K562 (cell line): ENCODE results near the gene SPHK2. TPM values are rescaled to one million over a fixed set of nuclear protein-coding genes. Genes with fewer than 3 reads are reported as not detected.

Source experiments
- BHLHE40 ChIP-seq: IDR thresholded peaks from 2 replicates; pipeline ENCODE4 v1.6.1; 2011; ENCODE audit warnings: low read length, improper control_type of control experiment
- CBX2 ChIP-seq: fragments of 200-600 bp; sonication (generic); IDR thresholded peaks from one replicate; pipeline ENCODE4 v1.6.1; 2012; ENCODE audit warnings: mild to moderate bottlenecking, low read length, inconsistent platforms; ENCODE audit not compliant: insufficient read depth, poor library complexity, severe bottlenecking
- CEBPG ChIP-seq, 3 experiments: fragments of 200-800 bp in 1 of 3; sonication (Bioruptor generic) in 1 of 3; sonication (generic) in 1 of 3; formaldehyde crosslinking in 1 of 3; IDR thresholded peaks in 2 of 3; conservative IDR thresholded peaks in 1 of 3; 2 replicates each; pipeline versions ENCODE4 v1.6.1 to v1.8.0; 2016 to 2022; ENCODE audit warnings: missing compliant biosample characterization in 2 of 3, missing genetic modification characterization in 2 of 3, mild to moderate bottlenecking in 1 of 3, missing genetic modification reagents in 1 of 3
- DEAF1 ChIP-seq: fragments of 450-650 bp; formaldehyde crosslinking; IDR thresholded peaks from 2 replicates; pipeline ENCODE4 v1.4.0; 2020; ENCODE audit warnings: mild to moderate bottlenecking, moderate library complexity
- GATAD2B ChIP-seq: fragments of 450-650 bp; IDR thresholded peaks from 2 replicates; pipeline ENCODE4 v1.6.1; 2017; ENCODE audit warnings: mild to moderate bottlenecking, borderline replicate concordance
- L3MBTL2 ChIP-seq: fragments of 450-650 bp; IDR thresholded peaks from 2 replicates; pipeline ENCODE4 v1.6.1; 2016; ENCODE audit warnings: mild to moderate bottlenecking, moderate library complexity
- LARP7 ChIP-seq: fragments of 450-650 bp; IDR thresholded peaks from 2 replicates; pipeline ENCODE4 v1.6.1; 2016
- MBD2 ChIP-seq: sonication (generic); IDR thresholded peaks from 2 replicates; pipeline ENCODE4 v1.6.1; 2016; ENCODE audit warnings: low read depth, borderline replicate concordance
- NBN ChIP-seq: fragments of 450-650 bp; IDR thresholded peaks from 2 replicates; pipeline ENCODE4 v1.6.1; 2016; ENCODE audit warnings: low read depth, mild to moderate bottlenecking
- NEUROD1 ChIP-seq: fragments of 150-350 bp; IDR thresholded peaks from 2 replicates; pipeline ENCODE4 v1.6.1; 2014; ENCODE audit warnings: borderline replicate concordance, low read length, low read depth; ENCODE audit not compliant: partially characterized antibody
- NKRF ChIP-seq: fragments of 450-650 bp; IDR thresholded peaks from 2 replicates; pipeline ENCODE4 v1.6.1; 2016; ENCODE audit warnings: borderline replicate concordance
- STAT6 ChIP-seq: sonication (generic); formaldehyde crosslinking; IDR thresholded peaks from 2 replicates; pipeline ENCODE4 v1.8.1; 2023; ENCODE audit warnings: mild to moderate bottlenecking, missing genetic modification reagents
- TRIM25 ChIP-seq: fragments of 450-650 bp; IDR thresholded peaks from 2 replicates; pipeline ENCODE4 v1.7.0; 2016; ENCODE audit warnings: borderline replicate concordance
- ZBED1 ChIP-seq: IDR thresholded peaks from 2 replicates; pipeline ENCODE4 v1.6.1; 2014
- ZBTB2 ChIP-seq: fragments of 450-650 bp; IDR thresholded peaks from 2 replicates; pipeline ENCODE4 v1.6.1; 2016; ENCODE audit warnings: antibody characterized with exemption
- ZEB2 ChIP-seq: fragments of 450-650 bp; IDR thresholded peaks from 2 replicates; pipeline ENCODE4 v1.6.1; 2016
- ZNF239 ChIP-seq: fragments of 250-450 bp; sonication (Bioruptor Pico); IDR thresholded peaks from 2 replicates; pipeline ENCODE4 v1.4.0; 2020; ENCODE audit warnings: mild to moderate bottlenecking
- ZNF431 ChIP-seq: sonication (generic); formaldehyde crosslinking; IDR thresholded peaks from 2 replicates; pipeline ENCODE4 v1.8.0; 2022; ENCODE audit warnings: mild to moderate bottlenecking, missing genetic modification reagents
- polyA plus RNA-seq, 8 experiments: library from polyadenylated mRNA; depleted of rRNA in 4 of 8; stranded (reverse) in 5 of 8; unstranded in 3 of 8; fragments of >200 nt; fragmentation: Nextera tagmentation in 2 of 8; fragmentation: Illumina TruSeq in 1 of 8; extraction: Ambion mirVana in 2 of 8; extraction: Trizol in 1 of 8; gene quantifications; 2 replicates each; pipeline versions ENCODE4 v1.2.1 to v1.2.3, GENCODE V29; 2011 to 2014; ENCODE audit warnings: inconsistent platforms in 1 of 8, missing spikeins in 1 of 8
- total RNA-seq, 7 experiments: library from RNA; depleted of rRNA in 6 of 7; stranded (reverse); fragments of >200 nt in 6 of 7; fragmentation: Illumina TruSeq in 2 of 7; extraction: Trizol in 2 of 7; gene quantifications; 2 replicates each; pipeline versions ENCODE4 v1.2.1 to v1.2.3, GENCODE V29; 2011 to 2021; ENCODE audit warnings: low replicate concordance in 1 of 7

The SPHK2 gene
- total and polyA plus RNA-seq, 9 of the 15 experiments (the other 6 are each of a cell fraction or from before 2014, with no cell fraction given) = 0.10 to 15.2 (median 2.9) TPM

GRCh38 chr19:48618916-48619691 is at the start of gene SPHK2, which contains the start of gene RPL18 (continued):
- TF ChIP-seq MBD2 (peak; percentile 93), BHLHE40 (peak; percentile 58), ZBED1 (peak; percentile 82), LARP7 (no peak), NBN (peak; percentile 97), ZEB2 (peak; percentile 40; the same call in 1 of the 2 replicates), L3MBTL2 (peak; percentile 79), DEAF1 (no peak), ZNF431 (no peak), STAT6 (peak; percentile 88; the same call in 1 of the 2 replicates), ZBTB2 (peak; percentile 99), CBX2 (no peak), NKRF (peak; percentile 88; the same call in 1 of the 2 replicates), NEUROD1 (peak; percentile 56), GATAD2B (no peak; the same call in 1 of the 2 replicates), TRIM25 (no peak), ZNF239 (CRISPR knock-in tag) (peak; percentile 65), CEBPG (CRISPR knock-in tag; IDR thresholded peaks at IDR 0.05) (no peak; the same call in 1 of the 2 replicates), CEBPG (tag; conservative IDR thresholded peaks at IDR 0.05 in 1 of 2, IDR thresholded peaks at IDR 0.05 in 1 of 2) (no peak)
